ENCODE data around the gene CFAP299.

DNA sequence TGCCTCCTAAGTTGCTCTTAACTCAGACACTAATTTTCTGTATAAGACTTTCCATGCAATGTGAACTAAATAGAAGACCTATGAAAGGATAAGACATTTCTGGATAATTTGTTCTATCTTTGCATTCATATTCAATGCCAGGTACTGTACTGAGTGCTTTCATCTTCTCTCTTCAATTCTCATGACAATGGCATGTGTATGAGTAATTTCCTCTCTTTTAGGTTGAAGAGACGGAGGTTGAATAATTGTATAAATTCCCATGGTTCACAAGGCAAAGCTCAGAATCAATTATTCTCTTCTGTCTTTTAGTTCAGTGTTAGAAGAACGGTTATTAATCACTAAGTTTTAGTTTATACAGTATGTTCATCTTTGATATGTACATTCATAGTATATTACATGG lies 29.3 kb upstream of the CFAP299 start:
- TF ChIP-seq, protein P1, sequence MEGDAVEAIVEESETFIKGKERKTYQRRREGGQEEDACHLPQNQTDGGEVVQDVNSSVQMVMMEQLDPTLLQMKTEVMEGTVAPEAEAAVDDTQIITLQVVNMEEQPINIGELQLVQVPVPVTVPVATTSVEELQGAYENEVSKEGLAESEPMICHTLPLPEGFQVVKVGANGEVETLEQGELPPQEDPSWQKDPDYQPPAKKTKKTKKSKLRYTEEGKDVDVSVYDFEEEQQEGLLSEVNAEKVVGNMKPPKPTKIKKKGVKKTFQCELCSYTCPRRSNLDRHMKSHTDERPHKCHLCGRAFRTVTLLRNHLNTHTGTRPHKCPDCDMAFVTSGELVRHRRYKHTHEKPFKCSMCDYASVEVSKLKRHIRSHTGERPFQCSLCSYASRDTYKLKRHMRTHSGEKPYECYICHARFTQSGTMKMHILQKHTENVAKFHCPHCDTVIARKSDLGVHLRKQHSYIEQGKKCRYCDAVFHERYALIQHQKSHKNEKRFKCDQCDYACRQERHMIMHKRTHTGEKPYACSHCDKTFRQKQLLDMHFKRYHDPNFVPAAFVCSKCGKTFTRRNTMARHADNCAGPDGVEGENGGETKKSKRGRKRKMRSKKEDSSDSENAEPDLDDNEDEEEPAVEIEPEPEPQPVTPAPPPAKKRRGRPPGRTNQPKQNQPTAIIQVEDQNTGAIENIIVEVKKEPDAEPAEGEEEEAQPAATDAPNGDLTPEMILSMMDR (IDR thresholded peaks at IDR 0.05) = no peak
- TF ChIP-seq EP300 (IDR thresholded peaks at IDR 0.05) (no peak), RFX5 (IDR thresholded peaks at IDR 0.05) (no peak), POLR2A (IDR thresholded peaks at IDR 0.05; ENCODE audit: low read length) (no peak), SMC3 (IDR thresholded peaks at IDR 0.05) (no peak), KDM1A (IDR thresholded peaks at IDR 0.05; ENCODE audit: low read depth) (no peak), CHD2 (IDR thresholded peaks at IDR 0.05; ENCODE audit: low read length, partially characterized antibody) (no peak), PBX3 (IDR thresholded peaks at IDR 0.05) (no peak), POLR2AphosphoS2 (conservative IDR thresholded peaks at IDR 0.05; ENCODE audit: low read length) (no peak), NFE2L2 (conservative IDR thresholded peaks at IDR 0.05; ENCODE audit: low read length) (no peak), CBX2 (IDR thresholded peaks at IDR 0.05; ENCODE audit: borderline replicate concordance, low read depth) (no peak)
- TF ChIP-seq, protein P2, sequence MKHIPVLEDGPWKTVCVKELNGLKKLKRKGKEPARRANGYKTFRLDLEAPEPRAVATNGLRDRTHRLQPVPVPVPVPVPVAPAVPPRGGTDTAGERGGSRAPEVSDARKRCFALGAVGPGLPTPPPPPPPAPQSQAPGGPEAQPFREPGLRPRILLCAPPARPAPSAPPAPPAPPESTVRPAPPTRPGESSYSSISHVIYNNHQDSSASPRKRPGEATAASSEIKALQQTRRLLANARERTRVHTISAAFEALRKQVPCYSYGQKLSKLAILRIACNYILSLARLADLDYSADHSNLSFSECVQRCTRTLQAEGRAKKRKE (CRISPR knock-in tag; IDR thresholded peaks at IDR 0.05; ENCODE audit: low read depth) = no peak
- TF ChIP-seq, protein P3, sequence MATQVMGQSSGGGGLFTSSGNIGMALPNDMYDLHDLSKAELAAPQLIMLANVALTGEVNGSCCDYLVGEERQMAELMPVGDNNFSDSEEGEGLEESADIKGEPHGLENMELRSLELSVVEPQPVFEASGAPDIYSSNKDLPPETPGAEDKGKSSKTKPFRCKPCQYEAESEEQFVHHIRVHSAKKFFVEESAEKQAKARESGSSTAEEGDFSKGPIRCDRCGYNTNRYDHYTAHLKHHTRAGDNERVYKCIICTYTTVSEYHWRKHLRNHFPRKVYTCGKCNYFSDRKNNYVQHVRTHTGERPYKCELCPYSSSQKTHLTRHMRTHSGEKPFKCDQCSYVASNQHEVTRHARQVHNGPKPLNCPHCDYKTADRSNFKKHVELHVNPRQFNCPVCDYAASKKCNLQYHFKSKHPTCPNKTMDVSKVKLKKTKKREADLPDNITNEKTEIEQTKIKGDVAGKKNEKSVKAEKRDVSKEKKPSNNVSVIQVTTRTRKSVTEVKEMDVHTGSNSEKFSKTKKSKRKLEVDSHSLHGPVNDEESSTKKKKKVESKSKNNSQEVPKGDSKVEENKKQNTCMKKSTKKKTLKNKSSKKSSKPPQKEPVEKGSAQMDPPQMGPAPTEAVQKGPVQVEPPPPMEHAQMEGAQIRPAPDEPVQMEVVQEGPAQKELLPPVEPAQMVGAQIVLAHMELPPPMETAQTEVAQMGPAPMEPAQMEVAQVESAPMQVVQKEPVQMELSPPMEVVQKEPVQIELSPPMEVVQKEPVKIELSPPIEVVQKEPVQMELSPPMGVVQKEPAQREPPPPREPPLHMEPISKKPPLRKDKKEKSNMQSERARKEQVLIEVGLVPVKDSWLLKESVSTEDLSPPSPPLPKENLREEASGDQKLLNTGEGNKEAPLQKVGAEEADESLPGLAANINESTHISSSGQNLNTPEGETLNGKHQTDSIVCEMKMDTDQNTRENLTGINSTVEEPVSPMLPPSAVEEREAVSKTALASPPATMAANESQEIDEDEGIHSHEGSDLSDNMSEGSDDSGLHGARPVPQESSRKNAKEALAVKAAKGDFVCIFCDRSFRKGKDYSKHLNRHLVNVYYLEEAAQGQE (IDR thresholded peaks at IDR 0.05) = no peak

Data from A549 (cell line).